HG03159 (cell line): ENCODE results near the gene ZCCHC3.
A peak's percentile ranks its signal among the peaks of the same experiment; 100 is the strongest.

Experiments
- ATAC-seq: cut with Tn5 transposase; IDR thresholded peaks from one replicate; pipeline ENCODE4 v1.9.1; 2021; ENCODE audit warnings: mild to moderate bottlenecking, moderate library complexity; ENCODE audit not compliant: unreplicated experiment

The ZCCHC3 gene

DNA sequence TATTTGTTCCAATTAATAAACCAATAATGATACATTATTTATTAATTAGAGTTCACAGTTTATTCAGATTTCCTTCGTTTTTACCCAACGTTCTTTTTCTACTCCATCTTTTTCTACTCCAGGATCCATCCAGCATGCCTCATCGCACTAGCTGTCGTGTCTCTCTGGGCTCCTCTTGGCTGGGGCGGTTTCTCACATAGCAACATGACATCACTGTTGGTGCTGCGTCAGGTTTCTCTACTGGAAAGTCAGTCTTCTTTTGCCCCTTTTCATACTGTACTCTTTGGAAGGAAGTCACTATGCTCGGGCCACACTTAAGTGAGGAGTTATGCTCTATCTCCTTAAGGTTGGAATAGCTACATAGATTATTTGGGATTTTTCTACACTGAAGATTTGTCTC is 14.2 kb downstream of the ZCCHC3 start:
- ATAC-seq, result no peak

- no peak for ATAC-seq
Measured at GRCh38 chr20:312067-312466, 14.7 kb downstream of the ZCCHC3 start.

GRCh38 chr20:312866-313265 is 15.5 kb downstream of the ZCCHC3 start:
- no peak for ATAC-seq

- ATAC-seq, result no peak
Measured at GRCh38 chr20:313402-313801, 16.0 kb downstream of the ZCCHC3 start.

GRCh38 chr20:313948-314347 is 16.6 kb downstream of the ZCCHC3 start:
- no peak for ATAC-seq

- ATAC-seq, result no peak
Measured at GRCh38 chr20:316316-317068, 19.1 kb downstream of the ZCCHC3 start.

- peak; percentile 45 for ATAC-seq
Measured at GRCh38 chr20:324177-325044, 27.0 kb downstream of the ZCCHC3 start.

GRCh38 chr20:325045-325888 is 27.9 kb downstream of the ZCCHC3 start, which contains the start of gene SOX12:
TSS of gene SOX12 (plus strand) at chr20:325552. CDS start at chr20:325925, 373 bp downstream.
- peak; percentile 69 for ATAC-seq

GRCh38 chr20:325889-326644 is 28.7 kb downstream of the ZCCHC3 start:
- ATAC-seq, result peak; percentile 9

- ATAC-seq, result no peak
Measured at GRCh38 chr20:326645-327185, 29.3 kb downstream of the ZCCHC3 start.

DNA sequence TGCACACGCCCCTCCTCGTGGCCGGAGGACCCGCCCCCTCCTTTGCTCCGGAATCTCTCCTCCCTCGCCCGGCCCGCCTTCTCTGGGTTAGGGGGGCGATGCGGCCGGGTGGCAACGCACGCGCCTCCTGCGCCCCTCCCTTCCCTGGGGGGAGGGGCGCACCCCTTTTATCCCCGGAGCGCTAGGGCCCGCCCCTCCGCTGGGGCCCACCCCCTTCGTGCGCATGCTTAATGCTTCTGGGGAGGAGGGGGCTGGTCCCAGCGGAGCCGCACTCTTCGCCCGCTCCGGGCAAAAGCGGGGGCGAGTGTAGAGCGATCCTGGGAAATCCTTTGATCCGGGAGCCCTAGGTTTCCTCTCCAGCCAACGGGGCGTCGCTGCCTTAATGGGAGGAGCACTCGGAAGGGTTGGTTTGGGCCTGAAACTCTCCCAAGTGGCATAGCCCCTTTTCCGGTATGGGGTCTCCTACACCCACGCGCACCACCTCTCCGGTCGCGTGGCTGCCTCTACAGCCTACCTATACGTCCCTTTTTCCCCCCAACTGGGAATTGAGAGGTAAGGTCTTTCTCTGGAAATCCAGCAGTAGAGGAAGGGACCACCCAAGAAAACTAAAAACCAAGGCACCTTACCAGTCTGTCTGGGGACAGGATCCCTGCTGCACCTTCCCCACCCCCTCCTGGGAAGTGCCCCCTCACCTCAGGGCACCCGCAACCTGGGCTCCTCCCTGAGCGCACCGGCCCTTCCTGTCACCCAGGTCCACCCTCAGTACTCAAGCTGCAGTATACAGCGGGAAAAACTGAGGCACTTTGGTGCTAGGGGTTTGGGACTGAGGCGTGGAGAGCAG is 30.0 kb downstream of the ZCCHC3 start:
- no peak for ATAC-seq

DNA sequence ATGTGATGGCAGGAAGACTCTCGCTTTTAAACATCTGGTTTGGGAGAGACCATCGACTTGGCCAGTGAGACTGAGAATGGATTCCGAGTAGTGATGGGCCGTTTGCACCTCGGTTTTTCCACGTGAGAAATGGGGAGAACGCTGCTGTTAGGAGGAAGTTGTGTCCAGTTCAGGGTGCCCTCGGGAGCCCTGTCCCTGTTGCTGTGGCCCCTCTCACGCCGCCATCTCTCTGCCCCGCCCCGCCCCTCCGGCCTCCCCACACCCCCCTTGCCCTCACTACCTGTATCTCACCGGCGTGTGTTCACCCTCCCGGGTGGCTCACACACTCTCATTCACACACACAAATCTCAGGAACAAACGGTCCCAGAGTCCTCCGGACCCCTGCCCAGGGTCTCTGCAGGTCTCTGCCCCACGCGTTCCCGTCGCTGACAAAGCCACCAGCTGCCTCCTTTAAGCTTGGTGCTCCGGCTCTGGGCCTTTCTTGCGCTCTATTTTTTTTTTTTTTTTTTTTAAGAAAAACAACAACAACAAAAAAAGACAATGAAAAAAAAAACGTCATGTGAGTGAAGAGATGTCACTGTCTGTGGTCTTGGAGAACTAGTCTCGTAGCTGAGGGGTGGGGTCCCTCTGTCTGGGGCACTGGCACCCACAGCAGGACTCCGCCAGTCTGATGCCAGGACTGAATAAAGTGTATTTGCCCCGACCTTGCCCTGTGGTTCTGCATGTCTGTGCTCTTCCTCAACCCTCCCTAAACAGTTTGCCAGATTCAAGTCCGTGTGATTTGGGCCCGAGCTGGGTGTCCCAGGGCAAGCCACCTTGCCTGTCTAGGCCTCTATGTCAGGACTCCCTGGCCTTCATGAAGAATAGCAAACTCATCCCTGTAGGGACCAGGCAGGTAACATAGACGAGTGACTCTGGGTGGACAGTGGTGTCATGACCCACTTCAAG is 30.9 kb downstream of the ZCCHC3 start:
- no peak for ATAC-seq

- no peak for ATAC-seq
Measured at GRCh38 chr20:328975-329695, 31.8 kb downstream of the ZCCHC3 start.

DNA sequence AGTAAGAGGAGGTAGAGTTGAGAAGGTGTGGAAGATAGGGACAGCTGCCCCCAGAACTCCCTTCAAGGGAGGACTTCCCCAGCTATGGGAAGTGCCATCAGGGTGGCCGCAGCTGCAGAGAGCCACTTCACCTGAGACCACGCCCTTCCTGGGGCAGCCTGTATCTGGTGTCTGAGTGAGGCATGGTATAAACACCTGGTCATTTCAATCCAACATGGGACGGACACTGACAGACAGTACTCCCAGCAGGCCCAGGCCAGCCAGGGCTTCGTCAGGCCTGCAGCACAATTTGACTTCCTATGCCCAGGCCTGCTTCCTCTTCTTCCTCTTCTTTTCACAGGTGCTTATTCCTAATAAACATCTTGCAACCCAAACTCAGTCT is 32.5 kb downstream of the ZCCHC3 start:
- ATAC-seq, result no peak

DNA sequence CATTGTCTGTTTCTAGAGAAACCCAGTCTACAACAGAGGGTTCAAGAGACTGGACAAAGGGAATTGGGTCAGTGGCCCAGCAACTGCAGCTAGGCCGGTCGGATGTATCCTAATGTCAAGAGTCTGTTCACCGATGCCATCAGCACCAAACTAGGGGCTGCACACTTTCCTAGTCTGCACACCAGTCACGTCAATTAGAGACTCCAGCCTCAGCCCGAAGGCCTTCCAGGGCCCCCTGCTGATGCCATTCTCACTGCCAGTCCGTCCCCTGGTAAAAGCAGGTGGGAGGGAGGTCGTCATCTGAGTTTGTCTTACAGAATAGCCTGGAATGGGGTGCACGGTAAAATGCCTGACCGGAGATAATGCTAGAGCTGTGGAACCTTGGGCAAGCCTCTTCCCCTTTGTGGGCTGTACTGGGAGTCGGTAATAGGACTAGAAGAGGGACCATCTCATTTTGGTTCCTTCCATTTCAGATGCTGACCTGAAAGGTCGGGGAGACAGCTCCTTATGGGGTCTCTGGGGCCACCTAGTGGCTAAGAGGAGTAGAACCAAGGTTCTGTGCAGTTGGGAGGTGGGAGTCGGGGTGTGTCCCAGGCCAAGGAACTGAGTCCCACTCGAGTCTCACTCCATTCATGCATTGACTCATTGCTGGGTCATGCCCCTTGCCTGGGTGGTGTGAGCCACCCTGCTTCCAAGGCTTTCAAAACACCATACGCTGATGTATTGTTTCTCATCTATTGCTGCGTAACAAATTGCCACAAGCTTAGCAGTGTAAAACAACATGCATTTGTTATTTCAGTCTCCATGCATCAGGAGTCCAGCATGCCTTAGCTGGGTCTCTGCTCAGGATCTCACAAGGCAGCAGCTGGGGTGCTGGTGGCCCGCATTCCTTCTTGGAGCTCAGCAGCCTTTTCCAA is 33.1 kb downstream of the ZCCHC3 start:
- ATAC-seq, result no peak

- no peak for ATAC-seq
Measured at GRCh38 chr20:334578-334977, 37.2 kb downstream of the ZCCHC3 start.
